GM19193 (cell line): Measurements from ENCODE around the gene CTPS1.

ENCODE experiments used
- POLR2A ChIP-seq: IDR thresholded peaks from 4 replicates; pipeline ENCODE4 v1.6.1; 2011; ENCODE audit not compliant: insufficient read depth, insufficient read length; ENCODE audit errors: extremely low read depth

CTPS1 gene

GRCh38 chr1:41003127-41003639 lies 23.7 kb downstream of the CTPS1 start:
- no peak for TF ChIP-seq POLR2A

- TF ChIP-seq POLR2A, result no peak
These were observed 24.2 kb downstream of the CTPS1 start for GRCh38 chr1:41003640-41004220.

GRCh38 chr1:41005876-41006275 lies 26.4 kb downstream of the CTPS1 start:
- TF ChIP-seq POLR2A, result no peak

DNA sequence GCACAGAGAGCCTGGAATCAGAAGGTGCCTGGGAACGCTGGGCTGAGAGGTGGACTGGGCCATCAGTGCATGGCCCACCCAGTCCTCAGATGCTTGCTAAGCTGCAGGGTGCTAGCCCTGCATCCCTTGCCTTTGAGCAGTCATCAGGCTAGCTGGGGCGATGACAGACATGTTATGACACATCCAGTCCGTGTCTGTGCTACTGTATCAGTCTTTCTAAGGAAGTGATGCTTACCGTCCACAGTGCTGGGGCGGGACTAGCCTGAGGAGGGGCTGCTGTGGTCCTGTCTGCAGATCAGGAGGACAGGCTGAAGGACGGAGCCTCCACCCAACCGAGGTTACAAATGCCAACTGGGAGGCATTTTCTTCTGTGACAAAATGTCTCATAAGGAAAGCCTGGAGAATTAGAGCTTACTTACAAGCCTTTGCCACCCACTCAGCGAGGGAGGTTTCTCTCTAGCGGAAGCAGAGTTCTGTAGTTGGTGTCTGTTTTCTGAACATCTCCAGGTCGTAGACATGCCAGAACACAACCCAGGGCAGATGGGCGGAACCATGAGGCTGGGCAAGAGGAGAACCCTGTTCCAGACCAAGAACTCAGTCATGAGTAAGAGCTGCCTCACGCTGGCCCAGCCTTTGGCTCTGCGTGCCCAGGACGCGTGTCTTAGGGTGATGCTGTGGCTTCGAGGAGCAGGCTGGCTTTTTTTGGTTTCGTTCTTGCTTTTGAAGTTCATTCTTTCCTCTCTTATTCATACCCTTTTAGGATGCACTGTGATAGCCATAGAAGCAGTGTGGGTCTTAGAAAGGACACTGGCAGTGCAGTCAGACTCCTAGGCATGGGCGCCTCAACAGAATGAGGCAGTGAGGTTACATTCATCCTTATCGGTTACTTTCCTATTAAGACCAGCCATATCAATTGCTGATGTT lies 27.7 kb downstream of the CTPS1 start:
- no peak for TF ChIP-seq POLR2A

- no peak for TF ChIP-seq POLR2A
These were observed 30.0 kb downstream of the CTPS1 start for GRCh38 chr1:41009466-41009865.

DNA sequence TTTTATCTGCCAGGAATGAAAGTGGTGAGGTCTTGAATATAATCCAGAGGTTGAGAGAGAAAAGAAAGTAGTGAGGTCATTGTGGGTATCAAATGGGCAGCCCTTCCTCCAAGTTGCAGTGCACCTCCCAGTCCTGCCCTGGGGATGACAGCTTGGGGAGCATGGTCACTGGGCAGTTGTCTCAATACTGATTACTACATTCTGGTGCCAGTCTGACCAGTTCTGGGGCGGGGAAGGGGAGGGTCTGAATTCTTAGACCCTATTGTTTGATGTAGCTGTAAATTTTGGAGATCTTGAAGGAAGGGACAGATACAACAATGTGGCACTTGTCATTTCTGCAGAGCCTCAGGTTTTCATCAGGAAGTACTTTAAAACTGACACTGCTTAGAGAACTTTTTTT lies 30.8 kb downstream of the CTPS1 start:
- no peak for TF ChIP-seq POLR2A

- no peak for TF ChIP-seq POLR2A
These were observed 33.5 kb downstream of the CTPS1 start for GRCh38 chr1:41013024-41013423.

DNA sequence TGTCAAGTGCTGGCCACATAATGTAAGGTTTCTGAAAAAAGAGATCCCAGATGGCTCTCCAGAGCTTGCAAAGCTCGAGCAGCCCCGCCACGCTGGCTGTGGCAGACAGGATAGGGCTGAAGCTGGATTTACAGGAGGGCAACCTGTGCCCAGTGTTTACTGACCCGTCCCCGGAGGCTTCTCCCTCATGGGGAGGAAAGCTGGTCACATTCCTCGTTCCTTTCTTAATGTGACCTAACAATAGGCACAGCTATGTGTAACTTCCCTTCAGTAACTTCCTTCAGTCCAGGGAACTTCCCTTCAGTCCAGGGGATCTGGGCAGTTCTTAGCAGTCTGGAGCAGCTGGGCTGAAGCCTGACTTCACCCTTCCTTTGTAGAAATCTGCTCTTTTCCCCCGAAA lies 34.3 kb downstream of the CTPS1 start:
- no peak for TF ChIP-seq POLR2A

GRCh38 chr1:41014871-41015270 lies 35.4 kb downstream of the CTPS1 start:
- no peak for TF ChIP-seq POLR2A

GRCh38 chr1:41015281-41015896 lies 35.9 kb downstream of the CTPS1 start:
- no peak for TF ChIP-seq POLR2A

DNA sequence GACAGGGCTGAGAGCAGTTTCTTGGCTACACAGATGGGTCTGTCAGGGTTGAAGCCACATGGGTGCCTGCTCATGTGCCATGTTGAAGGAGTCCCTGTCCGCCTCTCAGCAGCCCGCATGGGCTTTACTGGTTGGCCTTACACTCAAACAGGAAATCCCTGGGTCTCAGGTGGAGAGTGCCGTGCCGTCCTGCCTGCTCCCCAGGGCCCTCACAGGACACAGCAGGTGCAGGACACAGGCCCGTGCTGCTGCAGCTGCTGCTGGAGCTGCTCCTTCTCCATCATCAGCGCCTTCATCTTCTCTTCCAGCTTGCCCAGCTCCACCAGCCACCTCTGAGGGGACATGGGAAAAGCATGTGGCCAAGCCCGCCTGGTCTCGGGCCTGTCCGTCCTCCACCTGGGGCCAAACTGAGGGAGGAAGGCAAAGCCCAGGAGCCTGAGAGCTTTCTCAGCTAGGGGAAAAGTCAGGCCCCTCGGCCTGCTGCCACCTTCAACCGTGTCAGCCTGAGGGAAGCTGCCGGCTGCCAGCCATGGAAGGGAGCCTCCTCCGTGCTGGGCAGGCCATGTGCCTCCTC lies 36.5 kb downstream of the CTPS1 start:
- peak; percentile 23 for TF ChIP-seq POLR2A

- TF ChIP-seq POLR2A, result no peak
These were observed 37.9 kb downstream of the CTPS1 start for GRCh38 chr1:41017141-41018017.

GRCh38 chr1:41018018-41018410 lies 38.5 kb downstream of the CTPS1 start:
- TF ChIP-seq POLR2A, result no peak

- no peak for TF ChIP-seq POLR2A
These were observed 39.9 kb downstream of the CTPS1 start for GRCh38 chr1:41019353-41019745.
